Liver (tissue), 9 donors: ENCODE results near the gene COL9A3. TPM values are rescaled to one million over a fixed set of nuclear protein-coding genes. Genes with fewer than 3 reads are reported as not detected.

ENCODE experiments used
- DNase-seq: peaks from one replicate; pipeline ENCODE4 v3.0.0-alpha.2; 2017; ENCODE audit warnings: low spot score
- H3K27ac ChIP-seq, 2 donors: one replicate each; pipeline ENCODE4 v1.7.0; 2013; ENCODE audit warnings: inconsistent platforms in 2 of 2, low read length in 2 of 2, control low read depth in 1 of 2, low read depth in 1 of 2, mild to moderate bottlenecking in 1 of 2
- H3K27me3 ChIP-seq, 4 donors: one replicate each; pipeline versions ENCODE4 v1.6.1 to v1.7.0; 2013; ENCODE audit warnings: low read length in 3 of 4, inconsistent platforms in 1 of 4, mild to moderate bottlenecking in 1 of 4, moderate library complexity in 1 of 4; ENCODE audit not compliant: control insufficient read depth in 4 of 4, insufficient read depth in 4 of 4
- H3K36me3 ChIP-seq, 4 donors: one replicate each; pipeline versions ENCODE4 v1.6.1 to v1.7.0; 2013; ENCODE audit warnings: low read length in 3 of 4, mild to moderate bottlenecking in 3 of 4, low read depth in 1 of 4, moderate library complexity in 1 of 4; ENCODE audit not compliant: control insufficient read depth in 4 of 4, insufficient read depth in 3 of 4
- H3K4me1 ChIP-seq, 4 donors: one replicate each; pipeline versions ENCODE4 v1.6.1 to v1.7.0; 2013; ENCODE audit warnings: low read length in 3 of 4, mild to moderate bottlenecking in 3 of 4, moderate library complexity in 1 of 4; ENCODE audit not compliant: control insufficient read depth in 4 of 4, insufficient read depth in 4 of 4
- H3K4me3 ChIP-seq, 3 donors: one replicate each; pipeline versions ENCODE4 v1.6.1 to v1.7.0; 2013; ENCODE audit warnings: low read length in 3 of 3, control low read depth in 1 of 3, low read depth in 1 of 3, mild to moderate bottlenecking in 1 of 3
- H3K9ac ChIP-seq, 2 donors: one replicate each; pipeline ENCODE4 v1.7.0; 2013; ENCODE audit warnings: low read length in 2 of 2, mild to moderate bottlenecking in 2 of 2, moderate library complexity in 2 of 2, control low read depth in 1 of 2, low read depth in 1 of 2
- H3K9me3 ChIP-seq, 4 donors: one replicate each; pipeline versions ENCODE4 v1.6.1 to v1.7.0; 2013; ENCODE audit warnings: low read length in 3 of 4; ENCODE audit not compliant: control insufficient read depth in 4 of 4
- FOXA2 ChIP-seq: IDR thresholded peaks from 2 replicates; pipeline ENCODE4 v1.6.1; 2016; ENCODE audit warnings: antibody characterized with exemption
- GABPA ChIP-seq, 2 donors: IDR thresholded peaks in 1 of 2; conservative IDR thresholded peaks in 1 of 2; 2 replicates each; pipeline ENCODE4 v1.6.1; 2016; ENCODE audit warnings: antibody characterized with exemption in 2 of 2, mild to moderate bottlenecking in 1 of 2, moderate library complexity in 1 of 2
- HNF4A ChIP-seq, 2 donors: conservative IDR thresholded peaks; 2 replicates each; pipeline ENCODE4 v1.6.1; 2016; ENCODE audit warnings: antibody characterized with exemption in 2 of 2, mild to moderate bottlenecking in 2 of 2
- HNF4G ChIP-seq: IDR thresholded peaks from 2 replicates; pipeline ENCODE4 v1.6.1; 2016; ENCODE audit warnings: antibody characterized with exemption
- NR2F2 ChIP-seq: IDR thresholded peaks from 2 replicates; pipeline ENCODE4 v1.6.1; 2016; ENCODE audit warnings: antibody characterized with exemption
- RAD21 ChIP-seq, 2 donors: IDR thresholded peaks; 2 replicates each; pipeline ENCODE4 v1.6.1; 2016; ENCODE audit warnings: antibody characterized with exemption in 2 of 2, mild to moderate bottlenecking in 2 of 2
- RXRA ChIP-seq, 2 donors: IDR thresholded peaks; 2 replicates each; pipeline ENCODE4 v1.6.1; 2017 to 2018; ENCODE audit warnings: antibody characterized with exemption in 2 of 2, mild to moderate bottlenecking in 1 of 2
- SP1 ChIP-seq: IDR thresholded peaks from 2 replicates; pipeline ENCODE4 v1.6.1; 2018; ENCODE audit warnings: antibody characterized with exemption, mild to moderate bottlenecking
- TAF1 ChIP-seq: conservative IDR thresholded peaks from 2 replicates; pipeline ENCODE4 v1.6.1; 2016; ENCODE audit warnings: antibody characterized with exemption, mild to moderate bottlenecking
- WGBS: extraction: QIAGEN DNeasy Blood & Tissue Kit; methylation state at CpG from one replicate; pipeline ENCODE4 v1.1.7; 2013; 5-methylcytosine and 5-hydroxymethylcytosine counted together
- polyA plus RNA-seq, 2 donors: library from polyadenylated mRNA; stranded (reverse) in 1 of 2; unstranded in 1 of 2; fragments of 200-250 nt in 1 of 2; fragments of >200 nt in 1 of 2; fragmentation: Nextera tagmentation in 1 of 2; extraction: Ambion mirVana in 1 of 2; gene quantifications; one replicate each; pipeline versions ENCODE4 v1.2.1 to v1.2.3, GENCODE V29; 2013 to 2015
- total RNA-seq, 2 donors: library from RNA; depleted of rRNA; stranded (reverse); fragments of >200 nt; gene quantifications; one replicate each; pipeline ENCODE4 v1.2.3, GENCODE V29; 2014
- TF ChIP-seq, protein P1 (sequence below): fragments of 150-350 bp; IDR thresholded peaks from 2 replicates; pipeline ENCODE4 v1.5.1; 2017; ENCODE audit warnings: improper control_type of control experiment, low read depth, low read length; ENCODE audit not compliant: missing input control
- TF ChIP-seq, protein P2 (sequence below): IDR thresholded peaks from 2 replicates; pipeline ENCODE4 v1.6.1; 2016; ENCODE audit warnings: antibody characterized with exemption
- TF ChIP-seq, protein P3 (sequence below): IDR thresholded peaks from 2 replicates; pipeline ENCODE4 v1.6.1; 2016; ENCODE audit warnings: antibody characterized with exemption
- TF ChIP-seq, protein P4 (sequence below): IDR thresholded peaks from 2 replicates; pipeline ENCODE4 v1.6.1; 2016; ENCODE audit warnings: antibody characterized with exemption
- donor health status: healthy.
- donor health status: healthy.
- donor health status: healthy.
- donor health status: healthy.
- donor health status: healthy.

Gene COL9A3
- total and polyA plus RNA-seq, 4 donors: 0.92 to 2.0 (median 1.1) TPM

DNA sequence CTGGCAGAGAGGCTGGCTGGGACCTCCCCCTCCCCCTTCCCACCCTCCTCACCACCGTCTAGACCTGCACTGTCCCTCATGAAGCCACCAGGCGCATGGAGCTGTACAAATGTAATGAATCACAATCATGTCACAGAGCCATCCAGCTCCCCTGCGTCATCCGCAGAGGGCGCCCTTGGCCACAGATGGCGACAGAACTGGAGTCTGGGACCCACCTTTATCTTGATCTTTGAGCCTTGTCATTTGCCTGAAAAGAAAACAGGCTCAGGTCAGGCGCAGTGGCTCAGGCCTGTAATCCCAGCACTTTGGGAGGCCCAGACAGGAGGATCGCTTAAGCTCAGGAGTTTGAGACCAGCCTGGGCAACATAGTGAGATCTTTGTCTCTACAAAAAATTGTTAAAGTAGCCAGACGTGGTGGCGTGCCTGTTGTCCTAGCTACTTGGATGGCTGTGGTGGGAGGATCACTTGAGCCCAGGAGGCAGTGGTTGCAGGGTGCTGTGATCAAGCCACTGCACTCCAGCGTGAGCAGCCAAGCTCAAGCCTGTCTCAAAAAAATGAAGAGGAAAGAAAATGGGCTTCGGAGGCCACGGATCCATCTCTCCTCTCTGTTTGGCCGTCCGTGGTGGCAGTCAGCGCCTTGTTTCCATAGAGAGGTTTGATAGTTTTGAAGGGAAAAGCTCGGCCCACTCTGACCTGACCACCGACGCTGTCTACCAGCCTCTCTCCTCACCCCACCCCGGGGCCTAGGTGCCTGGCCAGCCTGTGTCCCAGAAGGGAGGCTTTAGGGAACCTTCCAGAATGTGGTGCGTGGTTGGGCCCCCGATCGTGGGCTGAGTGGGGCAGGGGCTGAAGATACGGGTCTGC, 6.2 kb downstream of the COL9A3 start:
- Histone ChIP-seq H3K9ac (no peak overlapping the region), H3K27ac (no peak overlapping the region), H3K36me3 (no peaks in the 10 kb centered on the region), H3K9me3 (no peaks in the 10 kb centered on the region), H3K27me3 (no peaks in the 10 kb centered on the region), H3K4me1 (peaks cover 2 to 17% (median 7%) of the 10 kb centered on the region in 4 donors), H3K4me3 (no peak overlapping the region)
- TF ChIP-seq HNF4A (conservative IDR thresholded peaks at IDR 0.05) (peak; percentile 46 to 52), HNF4G (no peak), RAD21 (IDR thresholded peaks at IDR 0.05) (peak; percentile 74 to 77)
- TF ChIP-seq, protein P1, sequence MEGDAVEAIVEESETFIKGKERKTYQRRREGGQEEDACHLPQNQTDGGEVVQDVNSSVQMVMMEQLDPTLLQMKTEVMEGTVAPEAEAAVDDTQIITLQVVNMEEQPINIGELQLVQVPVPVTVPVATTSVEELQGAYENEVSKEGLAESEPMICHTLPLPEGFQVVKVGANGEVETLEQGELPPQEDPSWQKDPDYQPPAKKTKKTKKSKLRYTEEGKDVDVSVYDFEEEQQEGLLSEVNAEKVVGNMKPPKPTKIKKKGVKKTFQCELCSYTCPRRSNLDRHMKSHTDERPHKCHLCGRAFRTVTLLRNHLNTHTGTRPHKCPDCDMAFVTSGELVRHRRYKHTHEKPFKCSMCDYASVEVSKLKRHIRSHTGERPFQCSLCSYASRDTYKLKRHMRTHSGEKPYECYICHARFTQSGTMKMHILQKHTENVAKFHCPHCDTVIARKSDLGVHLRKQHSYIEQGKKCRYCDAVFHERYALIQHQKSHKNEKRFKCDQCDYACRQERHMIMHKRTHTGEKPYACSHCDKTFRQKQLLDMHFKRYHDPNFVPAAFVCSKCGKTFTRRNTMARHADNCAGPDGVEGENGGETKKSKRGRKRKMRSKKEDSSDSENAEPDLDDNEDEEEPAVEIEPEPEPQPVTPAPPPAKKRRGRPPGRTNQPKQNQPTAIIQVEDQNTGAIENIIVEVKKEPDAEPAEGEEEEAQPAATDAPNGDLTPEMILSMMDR: peak; percentile 39
- WGBS: 82% methylated on average over 24 of the region's 24 CpGs
- DNase-seq: no peak

DNA sequence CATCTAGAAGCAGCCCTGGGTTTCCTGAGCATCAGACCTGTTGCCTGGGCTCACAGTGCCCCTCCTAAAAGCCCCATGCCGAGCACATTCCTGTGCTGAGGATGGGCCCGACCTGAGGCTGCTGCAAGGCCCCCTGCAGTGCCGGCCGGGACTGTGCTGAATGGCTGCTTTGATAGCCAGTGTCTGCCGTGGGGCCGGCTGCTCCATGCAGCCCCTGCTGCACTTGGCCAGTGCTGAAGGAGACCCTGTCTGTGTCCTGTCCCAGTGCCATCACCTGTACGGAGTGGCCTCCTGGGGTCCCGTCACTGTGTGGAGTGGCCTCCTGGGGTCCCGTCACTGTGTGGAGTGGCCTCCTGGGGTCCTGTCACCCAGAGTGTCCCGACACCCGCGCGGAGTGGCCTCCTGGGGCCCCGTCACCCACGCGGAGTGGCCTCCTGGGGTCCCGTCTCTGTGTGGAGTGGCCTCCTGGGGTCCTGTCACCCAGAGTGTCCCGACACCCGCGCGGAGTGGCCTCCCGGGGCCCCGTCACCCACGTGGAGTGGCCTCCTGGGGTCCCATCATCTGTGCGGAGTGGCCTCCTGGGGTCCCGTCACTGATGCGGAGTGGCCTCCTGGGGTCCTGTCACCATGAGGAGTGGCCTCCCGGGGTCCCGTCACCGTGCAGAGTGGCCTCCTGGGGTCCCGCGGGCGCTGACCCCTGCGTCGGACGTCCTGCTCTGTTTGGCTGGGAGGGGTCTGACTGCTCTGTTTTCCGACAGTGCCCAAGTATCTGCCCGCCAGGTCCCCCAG, 7.0 kb downstream of the COL9A3 start:
- no peak overlapping the region for H3K27ac ChIP-seq
- no peaks in the 10 kb centered on the region for H3K9me3 ChIP-seq
- TF ChIP-seq NR2F2: no peak
- TF ChIP-seq, protein P2, sequence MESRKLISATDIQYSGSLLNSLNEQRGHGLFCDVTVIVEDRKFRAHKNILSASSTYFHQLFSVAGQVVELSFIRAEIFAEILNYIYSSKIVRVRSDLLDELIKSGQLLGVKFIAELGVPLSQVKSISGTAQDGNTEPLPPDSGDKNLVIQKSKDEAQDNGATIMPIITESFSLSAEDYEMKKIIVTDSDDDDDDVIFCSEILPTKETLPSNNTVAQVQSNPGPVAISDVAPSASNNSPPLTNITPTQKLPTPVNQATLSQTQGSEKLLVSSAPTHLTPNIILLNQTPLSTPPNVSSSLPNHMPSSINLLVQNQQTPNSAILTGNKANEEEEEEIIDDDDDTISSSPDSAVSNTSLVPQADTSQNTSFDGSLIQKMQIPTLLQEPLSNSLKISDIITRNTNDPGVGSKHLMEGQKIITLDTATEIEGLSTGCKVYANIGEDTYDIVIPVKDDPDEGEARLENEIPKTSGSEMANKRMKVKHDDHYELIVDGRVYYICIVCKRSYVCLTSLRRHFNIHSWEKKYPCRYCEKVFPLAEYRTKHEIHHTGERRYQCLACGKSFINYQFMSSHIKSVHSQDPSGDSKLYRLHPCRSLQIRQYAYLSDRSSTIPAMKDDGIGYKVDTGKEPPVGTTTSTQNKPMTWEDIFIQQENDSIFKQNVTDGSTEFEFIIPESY: no peak
- no peak for TF ChIP-seq FOXA2
- TF ChIP-seq SP1: no peak
- TF ChIP-seq, protein P3, sequence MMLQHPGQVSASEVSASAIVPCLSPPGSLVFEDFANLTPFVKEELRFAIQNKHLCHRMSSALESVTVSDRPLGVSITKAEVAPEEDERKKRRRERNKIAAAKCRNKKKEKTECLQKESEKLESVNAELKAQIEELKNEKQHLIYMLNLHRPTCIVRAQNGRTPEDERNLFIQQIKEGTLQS: no peak
- no peak for TF ChIP-seq TAF1
- no peak for TF ChIP-seq RAD21 (IDR thresholded peaks at IDR 0.05)
- TF ChIP-seq RXRA (IDR thresholded peaks at IDR 0.05): no peak
- TF ChIP-seq GABPA (IDR thresholded peaks at IDR 0.05 in 1 of 2, conservative IDR thresholded peaks at IDR 0.05 in 1 of 2): no peak
- TF ChIP-seq, protein P4, sequence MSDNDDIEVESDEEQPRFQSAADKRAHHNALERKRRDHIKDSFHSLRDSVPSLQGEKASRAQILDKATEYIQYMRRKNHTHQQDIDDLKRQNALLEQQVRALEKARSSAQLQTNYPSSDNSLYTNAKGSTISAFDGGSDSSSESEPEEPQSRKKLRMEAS: no peak
- no peak overlapping the region for H3K4me3 ChIP-seq
- 92% methylated on average over 38 of the region's 38 CpGs for WGBS
- no peak for DNase-seq
- H3K9ac ChIP-seq: no peak overlapping the region
- no peaks in the 10 kb centered on the region for H3K36me3 ChIP-seq
- peaks cover 0 to 14% (median 7%) of the 10 kb centered on the region in 4 donors for H3K4me1 ChIP-seq
- H3K27me3 ChIP-seq: no peaks in the 10 kb centered on the region
